ENCODE data around the gene ATP2B2. TPM values are rescaled to one million over a fixed set of nuclear protein-coding genes. Genes with fewer than 3 reads are reported as not detected.

The ATP2B2 gene
- total RNA-seq, 1 experiment from 2014 or later: not detected

- no peaks in the 10 kb centered on the region for H3K36me3 Mint-ChIP-seq (ENCODE audit: insufficient read depth, unreplicated experiment)
- H3K27me3 Mint-ChIP-seq (ENCODE audit: unreplicated experiment): peaks cover 83% of the 10 kb centered on the region
- H3K4me1 Mint-ChIP-seq (ENCODE audit: low read depth, unreplicated experiment): no peaks in the 10 kb centered on the region
These were observed 41.6 kb downstream of the ATP2B2 start for GRCh38 chr3:10463533-10464434.

GRCh38 chr3:10462641-10463532 lies 42.5 kb downstream of the ATP2B2 start:
- TF ChIP-seq CTCF (IDR thresholded peaks at IDR 0.05; ENCODE audit: unreplicated experiment): no peak

More at GRCh38 chr3:10463533-10464434, 41.6 kb downstream of the ATP2B2 start:
- no peak for TF ChIP-seq CTCF (IDR thresholded peaks at IDR 0.05; ENCODE audit: unreplicated experiment)
- no TSS peak for BruUV-seq (replicated peaks)
- H3K27ac Mint-ChIP-seq (ENCODE audit: unreplicated experiment): no peak overlapping the region
- no peak overlapping the region for H3K4me3 Mint-ChIP-seq (ENCODE audit: low read depth, unreplicated experiment)
- intact Hi-C loops (cut with micrococcal nuclease; ENCODE audit: unreplicated experiment): no loop called here
- CTCF ChIA-PET: interaction anchor here (0.6 kb wide), 1 partner anchor 32 kb away, joined by 3 read pairs; no protein-coding TSS in a partner anchor
- no peaks in the 10 kb centered on the region for H3K9me3 Mint-ChIP-seq (ENCODE audit: low read depth, unreplicated experiment)
- DNase-seq: no peak

GRCh38 chr3:10460951-10461545 lies 44.3 kb downstream of the ATP2B2 start:
- Mint-ChIP-seq H3K36me3 (ENCODE audit: insufficient read depth, unreplicated experiment) (no peaks in the 10 kb centered on the region), H3K4me1 (ENCODE audit: low read depth, unreplicated experiment) (no peaks in the 10 kb centered on the region), H3K4me3 (ENCODE audit: low read depth, unreplicated experiment) (no peak overlapping the region), H3K9me3 (ENCODE audit: low read depth, unreplicated experiment) (no peaks in the 10 kb centered on the region), H3K27me3 (ENCODE audit: unreplicated experiment) (peaks cover 83% of the 10 kb centered on the region), H3K27ac (ENCODE audit: unreplicated experiment) (no peak overlapping the region)
- DNase-seq: no peak
- TF ChIP-seq CTCF (IDR thresholded peaks at IDR 0.05; ENCODE audit: unreplicated experiment): no peak
- BruUV-seq (replicated peaks): no TSS peak
- intact Hi-C loops (cut with micrococcal nuclease; ENCODE audit: unreplicated experiment): no loop called here
- CTCF ChIA-PET: no interaction called here

More at GRCh38 chr3:10462641-10463532, 42.5 kb downstream of the ATP2B2 start:
- no peak overlapping the region for H3K27ac Mint-ChIP-seq (ENCODE audit: unreplicated experiment)
- no peak for DNase-seq
- CTCF ChIA-PET: no interaction called here
- intact Hi-C loops (cut with micrococcal nuclease; ENCODE audit: unreplicated experiment): no loop called here
- no TSS peak for BruUV-seq (replicated peaks)
- H3K4me3 Mint-ChIP-seq (ENCODE audit: low read depth, unreplicated experiment): no peak overlapping the region
- no peaks in the 10 kb centered on the region for H3K9me3 Mint-ChIP-seq (ENCODE audit: low read depth, unreplicated experiment)
- H3K36me3 Mint-ChIP-seq (ENCODE audit: insufficient read depth, unreplicated experiment): no peaks in the 10 kb centered on the region
- no peaks in the 10 kb centered on the region for H3K4me1 Mint-ChIP-seq (ENCODE audit: low read depth, unreplicated experiment)
- peaks cover 83% of the 10 kb centered on the region for H3K27me3 Mint-ChIP-seq (ENCODE audit: unreplicated experiment)
